HCT116 (cell line): ENCODE data around the gene MYCBP2. TPM values are rescaled to one million over a fixed set of nuclear protein-coding genes. Genes with fewer than 3 reads are reported as not detected.

ENCODE experiments used
- ATAC-seq: fragments of 200-7000 bp; cut with Tn5 transposase; 2 replicates; pipeline ENCODE4 v1.9.1; 2020; ENCODE audit warnings: mild to moderate bottlenecking, moderate library complexity
- BruUV-seq: library from RNA; stranded (reverse); fragments of 400-500 nt; replicated peaks from 2 replicates; lab custom pipeline; 2021; lab: Mats Ljungman, UMichigan
- CTCF ChIA-PET: fragments of 300-600 bp; sonication (Branson Sonifier 250); formaldehyde crosslinking; loops from one replicate; lab custom pipeline; 2021; ENCODE audit warnings: antibody characterized with exemption; lab: Charles Lee
- POLR2A ChIA-PET: fragments of 300-600, 350-600 bp; sonication (Branson Sonifier 250); formaldehyde crosslinking; loops from one replicate; lab custom pipeline; 2021; ENCODE audit warnings: antibody characterized with exemption; lab: Charles Lee
- RAD21 ChIA-PET, 2 experiments: fragments of 300-600 bp; sonication (Branson Sonifier 250); formaldehyde crosslinking; loops; one replicate each; lab custom pipeline; 2023; ENCODE audit warnings: low total read pairs in 2 of 2; ENCODE audit not compliant: uncharacterized antibody in 2 of 2, unreplicated experiment in 2 of 2, low non-redundant PET in 1 of 2; lab: Charles Lee
- DNase-seq: peaks from one replicate; pipeline ENCODE4 v3.0.0-alpha.2; 2010; ENCODE audit warnings: low read depth, low spot score
- H2AFZ ChIP-seq: fragments of 200-600 bp; shearing (Covaris generic), sonication (generic); 2 replicates; pipeline ENCODE4 v1.6.1; 2017; ENCODE audit warnings: low read depth, mixed run types, mixed read lengths, antibody characterized with exemption, low read length; ENCODE audit not compliant: poor library complexity, severe bottlenecking
- H3K27ac ChIP-seq: 2 replicates; pipeline ENCODE4 v1.5.1; 2012; ENCODE audit warnings: low read depth, low read length
- H3K27me3 ChIP-seq: fragments of 200-600 bp; sonication (generic); 2 replicates; pipeline ENCODE4 v1.6.1; 2016; ENCODE audit warnings: mixed run types, low read length, mixed read lengths; ENCODE audit not compliant: insufficient read depth
- H3K36me3 ChIP-seq, 2 experiments: fragments of 200-500 bp in 1 of 2; fragments of 200-600 bp in 1 of 2; sonication (Bioruptor generic) in 1 of 2; sonication (generic) in 1 of 2; 2 replicates each; pipeline versions ENCODE4 v1.5.1 to v1.6.1; 2014 to 2016; ENCODE audit warnings: low read length in 2 of 2, inconsistent platforms in 1 of 2, mixed read lengths in 1 of 2, mixed run types in 1 of 2; ENCODE audit not compliant: insufficient read depth in 2 of 2, control insufficient read depth in 1 of 2
- H3K4me1 ChIP-seq, 2 experiments: fragments of 200-600 bp in 1 of 2; sonication (generic) in 1 of 2; 2 replicates each; pipeline versions ENCODE4 v1.5.1 to v1.6.1; 2012 to 2017; ENCODE audit warnings: low read length in 2 of 2, inconsistent platforms in 1 of 2, mild to moderate bottlenecking in 1 of 2, mixed read lengths in 1 of 2, mixed run types in 1 of 2, moderate library complexity in 1 of 2; ENCODE audit not compliant: insufficient read depth in 2 of 2, control insufficient read depth in 1 of 2
- H3K4me2 ChIP-seq: fragments of 200-600 bp; sonication (generic); 2 replicates; pipeline ENCODE4 v1.6.1; 2017; ENCODE audit warnings: mixed run types, low read length, mixed read lengths
- H3K4me3 ChIP-seq, 2 experiments: fragments of 200-600 bp in 1 of 2; sonication (generic) in 1 of 2; replicated peaks in 1 of 2; 2 replicates each; pipeline ENCODE4 v1.5.1; 2011 to 2016; ENCODE audit warnings: low read length in 2 of 2, control low read depth in 1 of 2, low read depth in 1 of 2, mild to moderate bottlenecking in 1 of 2, mixed read lengths in 1 of 2, mixed run types in 1 of 2
- H3K79me2 ChIP-seq: fragments of 200-600 bp; sonication (generic); 2 replicates; pipeline ENCODE4 v1.6.1; 2017; ENCODE audit warnings: mild to moderate bottlenecking, mixed run types, low read length, moderate library complexity, mixed read lengths; ENCODE audit not compliant: insufficient read depth
- H3K9ac ChIP-seq: fragments of 200-600 bp; sonication (generic); 2 replicates; pipeline ENCODE4 v1.6.1; 2016; ENCODE audit warnings: low read length, mixed read lengths
- H3K9me2 ChIP-seq: fragments of 200-600 bp; sonication (generic), shearing (Covaris generic); 2 replicates; pipeline ENCODE4 v1.6.1; 2017; ENCODE audit warnings: mixed run types, mild to moderate bottlenecking, moderate library complexity; ENCODE audit not compliant: insufficient read depth
- H3K9me3 ChIP-seq, 2 experiments: fragments of 200-500 bp in 1 of 2; fragments of 200-600 bp in 1 of 2; sonication (Bioruptor generic) in 1 of 2; sonication (generic) in 1 of 2; 2 replicates each; pipeline ENCODE4 v1.6.1; 2014 to 2017; ENCODE audit warnings: low read length in 2 of 2, mixed read lengths in 2 of 2, inconsistent platforms in 1 of 2, low read depth in 1 of 2, mild to moderate bottlenecking in 1 of 2, mixed run types in 1 of 2, moderate library complexity in 1 of 2; ENCODE audit not compliant: control insufficient read depth in 1 of 2, insufficient read depth in 1 of 2
- H4K20me1 ChIP-seq: fragments of 200-600 bp; sonication (generic), shearing (Covaris generic); 2 replicates; pipeline ENCODE4 v1.6.1; 2017; ENCODE audit warnings: mixed run types, mild to moderate bottlenecking, moderate library complexity; ENCODE audit not compliant: insufficient read depth
- CBX3 ChIP-seq: IDR thresholded peaks from 2 replicates; pipeline ENCODE4 v1.6.1; 2012; ENCODE audit warnings: low read depth
- CEBPB ChIP-seq: IDR thresholded peaks from 2 replicates; pipeline ENCODE4 v1.6.1; 2012; ENCODE audit warnings: low read depth
- ELF1 ChIP-seq: IDR thresholded peaks from 2 replicates; pipeline ENCODE4 v1.6.1; 2012; ENCODE audit warnings: low read depth, borderline replicate concordance
- POLR2A ChIP-seq: IDR thresholded peaks from 2 replicates; pipeline ENCODE4 v1.7.0; 2011; ENCODE audit warnings: borderline replicate concordance; ENCODE audit not compliant: insufficient read depth, insufficient read length; ENCODE audit errors: extremely low read depth
- POLR2AphosphoS5 ChIP-seq: IDR thresholded peaks from 2 replicates; pipeline ENCODE4 v1.6.1; 2011; ENCODE audit warnings: mild to moderate bottlenecking, low read depth, low read length, moderate library complexity
- SIN3A ChIP-seq: IDR thresholded peaks from 2 replicates; pipeline ENCODE4 v1.6.1; 2012; ENCODE audit warnings: low read depth
- SP1 ChIP-seq: IDR thresholded peaks from 2 replicates; pipeline ENCODE4 v1.6.1; 2012; ENCODE audit warnings: low read depth
- TCF7L2 ChIP-seq: IDR thresholded peaks from 2 replicates; pipeline ENCODE4 v1.7.0; 2011; ENCODE audit warnings: borderline replicate concordance, inconsistent platforms; ENCODE audit not compliant: insufficient read depth, insufficient read length; ENCODE audit errors: extremely low read depth
- YY1 ChIP-seq: IDR thresholded peaks from 2 replicates; pipeline ENCODE4 v1.6.1; 2011; ENCODE audit warnings: low read length, low read depth, moderate library complexity, mild to moderate bottlenecking; ENCODE audit not compliant: insufficient replicate concordance; ENCODE audit errors: extremely low read depth
- intact Hi-C: fragments of 100-400 bp; cut with micrococcal nuclease; formaldehyde crosslinking; loops from 2 replicates; pipeline ENCODE4 v1.10.0; 2022
- total RNA-seq: library from RNA; stranded (reverse); gene quantifications from one replicate; pipeline ENCODE4 v1.2.1, GENCODE V29; 2021; ENCODE audit not compliant: unreplicated experiment
- TF ChIP-seq, protein P1 (sequence below): IDR thresholded peaks from 2 replicates; pipeline ENCODE4 v1.6.1; 2012; ENCODE audit warnings: low read depth
- TF ChIP-seq, protein P2 (sequence below): IDR thresholded peaks from 2 replicates; pipeline ENCODE4 v1.6.1; 2012

The MYCBP2 gene
- total RNA-seq, 1 experiment from 2014 or later, result 48.5 TPM

DNA sequence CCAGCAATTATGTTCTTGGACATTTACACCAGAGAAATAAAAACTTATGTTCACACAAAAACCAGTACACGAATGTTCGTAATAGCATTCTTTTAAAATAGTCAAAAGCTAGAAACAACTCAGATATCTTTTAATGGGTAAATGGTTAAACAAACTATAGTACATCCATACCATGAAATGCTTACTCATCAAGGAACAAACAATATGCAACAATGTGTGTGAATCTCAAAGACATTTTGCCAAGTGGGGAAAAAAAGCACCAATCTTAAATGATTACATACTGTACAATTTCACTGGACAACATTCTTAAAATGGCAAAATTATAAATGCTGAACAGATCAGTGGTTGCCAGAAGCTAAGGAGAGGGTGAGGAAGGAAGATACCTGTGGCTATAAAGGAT, 36.6 kb downstream of the MYCBP2 start:
- ATAC-seq, result no peak
- peaks cover 0 to 5% of the 10 kb centered on the region in 2 experiments; a peak in 2 of 4 replicates for H3K36me3 ChIP-seq
- no peak for DNase-seq
- ChIA-PET POLR2A (no interaction called here), CTCF (no interaction called here), RAD21 (no interaction called here)
- H4K20me1 ChIP-seq, result no peaks in the 10 kb centered on the region; the same call in 1 of the 2 replicates
- no peak overlapping the region for H3K27ac ChIP-seq
- H3K79me2 ChIP-seq, result peaks cover 10% of the 10 kb centered on the region; the same call in 1 of the 2 replicates
- intact Hi-C loops, result no loop called here
- no peak overlapping the region for H3K9ac ChIP-seq
- H3K9me3 ChIP-seq, result no peaks in the 10 kb centered on the region
- no peak overlapping the region for H3K4me3 ChIP-seq
- no peak overlapping the region for H3K4me2 ChIP-seq
- H3K4me1 ChIP-seq, result no peaks in the 10 kb centered on the region
- BruUV-seq, result no TSS peak
- no peak overlapping the region for H2AFZ ChIP-seq
- H3K9me2 ChIP-seq, result no peaks in the 10 kb centered on the region
- TF ChIP-seq TCF7L2 (no peak), CEBPB (no peak), SIN3A (no peak), POLR2A (no peak), CBX3 (no peak), YY1 (no peak), SP1 (no peak), POLR2AphosphoS5 (no peak), ELF1 (no peak)
- TF ChIP-seq, protein P1, sequence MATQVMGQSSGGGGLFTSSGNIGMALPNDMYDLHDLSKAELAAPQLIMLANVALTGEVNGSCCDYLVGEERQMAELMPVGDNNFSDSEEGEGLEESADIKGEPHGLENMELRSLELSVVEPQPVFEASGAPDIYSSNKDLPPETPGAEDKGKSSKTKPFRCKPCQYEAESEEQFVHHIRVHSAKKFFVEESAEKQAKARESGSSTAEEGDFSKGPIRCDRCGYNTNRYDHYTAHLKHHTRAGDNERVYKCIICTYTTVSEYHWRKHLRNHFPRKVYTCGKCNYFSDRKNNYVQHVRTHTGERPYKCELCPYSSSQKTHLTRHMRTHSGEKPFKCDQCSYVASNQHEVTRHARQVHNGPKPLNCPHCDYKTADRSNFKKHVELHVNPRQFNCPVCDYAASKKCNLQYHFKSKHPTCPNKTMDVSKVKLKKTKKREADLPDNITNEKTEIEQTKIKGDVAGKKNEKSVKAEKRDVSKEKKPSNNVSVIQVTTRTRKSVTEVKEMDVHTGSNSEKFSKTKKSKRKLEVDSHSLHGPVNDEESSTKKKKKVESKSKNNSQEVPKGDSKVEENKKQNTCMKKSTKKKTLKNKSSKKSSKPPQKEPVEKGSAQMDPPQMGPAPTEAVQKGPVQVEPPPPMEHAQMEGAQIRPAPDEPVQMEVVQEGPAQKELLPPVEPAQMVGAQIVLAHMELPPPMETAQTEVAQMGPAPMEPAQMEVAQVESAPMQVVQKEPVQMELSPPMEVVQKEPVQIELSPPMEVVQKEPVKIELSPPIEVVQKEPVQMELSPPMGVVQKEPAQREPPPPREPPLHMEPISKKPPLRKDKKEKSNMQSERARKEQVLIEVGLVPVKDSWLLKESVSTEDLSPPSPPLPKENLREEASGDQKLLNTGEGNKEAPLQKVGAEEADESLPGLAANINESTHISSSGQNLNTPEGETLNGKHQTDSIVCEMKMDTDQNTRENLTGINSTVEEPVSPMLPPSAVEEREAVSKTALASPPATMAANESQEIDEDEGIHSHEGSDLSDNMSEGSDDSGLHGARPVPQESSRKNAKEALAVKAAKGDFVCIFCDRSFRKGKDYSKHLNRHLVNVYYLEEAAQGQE, result no peak
- TF ChIP-seq, protein P2, sequence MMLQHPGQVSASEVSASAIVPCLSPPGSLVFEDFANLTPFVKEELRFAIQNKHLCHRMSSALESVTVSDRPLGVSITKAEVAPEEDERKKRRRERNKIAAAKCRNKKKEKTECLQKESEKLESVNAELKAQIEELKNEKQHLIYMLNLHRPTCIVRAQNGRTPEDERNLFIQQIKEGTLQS, result no peak
- no peaks in the 10 kb centered on the region for H3K27me3 ChIP-seq
